GM12878 (cell line): ENCODE data around the gene XRN2.

Experiments
- ASH2L ChIP-seq: fragments of 300-600, 200-600 bp; sonication (generic); IDR thresholded peaks from 2 replicates; pipeline ENCODE4 v1.6.1; 2017; ENCODE audit warnings: low read depth, mild to moderate bottlenecking, borderline replicate concordance
- BACH1 ChIP-seq: fragments of 450-650 bp; IDR thresholded peaks from 2 replicates; pipeline ENCODE4 v1.6.1; 2017; ENCODE audit warnings: mild to moderate bottlenecking, borderline replicate concordance
- CHD1 ChIP-seq: IDR thresholded peaks from 2 replicates; pipeline ENCODE4 v1.6.1; 2012; ENCODE audit warnings: low read depth, low read length, improper control_type of control experiment
- HDAC6 ChIP-seq: fragments of 200-600 bp; sonication (generic); IDR thresholded peaks from one replicate; pipeline ENCODE4 v1.8.0; 2017; ENCODE audit warnings: antibody characterized with exemption; ENCODE audit not compliant: unreplicated experiment
- JUND ChIP-seq: IDR thresholded peaks from 2 replicates; pipeline ENCODE4 v1.6.1; 2012; ENCODE audit warnings: low read depth, mild to moderate bottlenecking, low read length, improper control_type of control experiment, moderate library complexity
- NFXL1 ChIP-seq: fragments of 450-650 bp; IDR thresholded peaks from 2 replicates; pipeline ENCODE4 v1.6.1; 2017; ENCODE audit warnings: antibody characterized with exemption, mild to moderate bottlenecking, borderline replicate concordance
- POLR2A ChIP-seq: IDR thresholded peaks from 2 replicates; pipeline ENCODE4 v1.6.1; 2011; ENCODE audit warnings: low read depth, mild to moderate bottlenecking, low read length
- POLR2AphosphoS5 ChIP-seq: IDR thresholded peaks from 2 replicates; pipeline ENCODE4 v1.6.1; 2011; ENCODE audit warnings: mild to moderate bottlenecking, low read length, inconsistent platforms
- RBBP5 ChIP-seq: fragments of 200-600 bp; sonication (generic); conservative IDR thresholded peaks from 2 replicates; pipeline ENCODE4 v1.6.1; 2016
- RFX5 ChIP-seq: IDR thresholded peaks from 2 replicates; pipeline ENCODE4 v1.6.1; 2011; ENCODE audit warnings: low read depth, low read length, improper control_type of control experiment
- SMC3 ChIP-seq: IDR thresholded peaks from 2 replicates; pipeline ENCODE4 v1.6.1; 2011; ENCODE audit warnings: low read length, improper control_type of control experiment, borderline replicate concordance
- TF ChIP-seq, protein P1 (sequence below), 3 experiments: IDR thresholded peaks in 2 of 3; conservative IDR thresholded peaks in 1 of 3; 2 replicates each; pipeline ENCODE4 v1.5.1; 2011; ENCODE audit warnings: low read depth in 3 of 3, low read length in 3 of 3, mild to moderate bottlenecking in 3 of 3, control low read depth in 2 of 3, moderate library complexity in 2 of 3, inconsistent platforms in 1 of 3, mixed read lengths in 1 of 3; ENCODE audit not compliant: control insufficient read depth in 2 of 3, insufficient read depth in 1 of 3; ENCODE audit errors: extremely low read depth in 1 of 3
- TF ChIP-seq, protein P2 (sequence below): IDR thresholded peaks from 2 replicates; pipeline ENCODE4 v1.6.1; 2011; ENCODE audit warnings: low read depth, low read length, improper control_type of control experiment, borderline replicate concordance
- TF ChIP-seq, protein P3 (sequence below): fragments of 450-650 bp; IDR thresholded peaks from 2 replicates; pipeline ENCODE4 v1.6.1; 2016; ENCODE audit warnings: mild to moderate bottlenecking, moderate library complexity, borderline replicate concordance

DNA sequence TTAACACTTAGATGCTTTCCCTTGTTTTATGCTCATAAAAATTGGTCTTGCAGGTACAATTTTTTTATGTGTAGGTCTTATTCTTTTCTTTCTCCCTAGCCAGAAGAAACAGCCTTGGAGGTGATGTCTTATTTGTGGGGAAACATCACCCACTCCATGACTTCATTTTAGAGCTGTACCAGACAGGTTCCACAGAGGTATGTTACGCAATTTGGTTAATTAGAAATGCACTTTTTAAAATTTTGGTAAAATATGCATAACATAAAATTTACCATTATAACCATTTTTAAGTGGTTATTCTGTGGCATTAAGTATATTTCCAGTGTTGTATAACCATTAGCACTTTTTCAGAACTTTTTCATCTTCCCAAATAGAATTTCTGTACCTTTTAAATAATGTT is 52.9 kb downstream of the XRN2 start:
- TF ChIP-seq, protein P1, sequence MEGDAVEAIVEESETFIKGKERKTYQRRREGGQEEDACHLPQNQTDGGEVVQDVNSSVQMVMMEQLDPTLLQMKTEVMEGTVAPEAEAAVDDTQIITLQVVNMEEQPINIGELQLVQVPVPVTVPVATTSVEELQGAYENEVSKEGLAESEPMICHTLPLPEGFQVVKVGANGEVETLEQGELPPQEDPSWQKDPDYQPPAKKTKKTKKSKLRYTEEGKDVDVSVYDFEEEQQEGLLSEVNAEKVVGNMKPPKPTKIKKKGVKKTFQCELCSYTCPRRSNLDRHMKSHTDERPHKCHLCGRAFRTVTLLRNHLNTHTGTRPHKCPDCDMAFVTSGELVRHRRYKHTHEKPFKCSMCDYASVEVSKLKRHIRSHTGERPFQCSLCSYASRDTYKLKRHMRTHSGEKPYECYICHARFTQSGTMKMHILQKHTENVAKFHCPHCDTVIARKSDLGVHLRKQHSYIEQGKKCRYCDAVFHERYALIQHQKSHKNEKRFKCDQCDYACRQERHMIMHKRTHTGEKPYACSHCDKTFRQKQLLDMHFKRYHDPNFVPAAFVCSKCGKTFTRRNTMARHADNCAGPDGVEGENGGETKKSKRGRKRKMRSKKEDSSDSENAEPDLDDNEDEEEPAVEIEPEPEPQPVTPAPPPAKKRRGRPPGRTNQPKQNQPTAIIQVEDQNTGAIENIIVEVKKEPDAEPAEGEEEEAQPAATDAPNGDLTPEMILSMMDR (IDR thresholded peaks at IDR 0.05 in 2 of 3, conservative IDR thresholded peaks at IDR 0.05 in 1 of 3; ENCODE audit: control insufficient read depth in 2 of 3, extremely low read depth in 1 of 3, insufficient read depth in 1 of 3, low read depth in 3 of 3, low read length in 3 of 3) = no peak
- TF ChIP-seq POLR2AphosphoS5 = no peak
- no peak for TF ChIP-seq RBBP5
- no peak for TF ChIP-seq HDAC6
- no peak for TF ChIP-seq JUND
- no peak for TF ChIP-seq SMC3
- TF ChIP-seq, protein P2, sequence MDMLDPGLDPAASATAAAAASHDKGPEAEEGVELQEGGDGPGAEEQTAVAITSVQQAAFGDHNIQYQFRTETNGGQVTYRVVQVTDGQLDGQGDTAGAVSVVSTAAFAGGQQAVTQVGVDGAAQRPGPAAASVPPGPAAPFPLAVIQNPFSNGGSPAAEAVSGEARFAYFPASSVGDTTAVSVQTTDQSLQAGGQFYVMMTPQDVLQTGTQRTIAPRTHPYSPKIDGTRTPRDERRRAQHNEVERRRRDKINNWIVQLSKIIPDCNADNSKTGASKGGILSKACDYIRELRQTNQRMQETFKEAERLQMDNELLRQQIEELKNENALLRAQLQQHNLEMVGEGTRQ = no peak
- TF ChIP-seq CHD1 = no peak
- no peak for TF ChIP-seq POLR2A
- TF ChIP-seq RFX5 = no peak
- TF ChIP-seq, protein P3, sequence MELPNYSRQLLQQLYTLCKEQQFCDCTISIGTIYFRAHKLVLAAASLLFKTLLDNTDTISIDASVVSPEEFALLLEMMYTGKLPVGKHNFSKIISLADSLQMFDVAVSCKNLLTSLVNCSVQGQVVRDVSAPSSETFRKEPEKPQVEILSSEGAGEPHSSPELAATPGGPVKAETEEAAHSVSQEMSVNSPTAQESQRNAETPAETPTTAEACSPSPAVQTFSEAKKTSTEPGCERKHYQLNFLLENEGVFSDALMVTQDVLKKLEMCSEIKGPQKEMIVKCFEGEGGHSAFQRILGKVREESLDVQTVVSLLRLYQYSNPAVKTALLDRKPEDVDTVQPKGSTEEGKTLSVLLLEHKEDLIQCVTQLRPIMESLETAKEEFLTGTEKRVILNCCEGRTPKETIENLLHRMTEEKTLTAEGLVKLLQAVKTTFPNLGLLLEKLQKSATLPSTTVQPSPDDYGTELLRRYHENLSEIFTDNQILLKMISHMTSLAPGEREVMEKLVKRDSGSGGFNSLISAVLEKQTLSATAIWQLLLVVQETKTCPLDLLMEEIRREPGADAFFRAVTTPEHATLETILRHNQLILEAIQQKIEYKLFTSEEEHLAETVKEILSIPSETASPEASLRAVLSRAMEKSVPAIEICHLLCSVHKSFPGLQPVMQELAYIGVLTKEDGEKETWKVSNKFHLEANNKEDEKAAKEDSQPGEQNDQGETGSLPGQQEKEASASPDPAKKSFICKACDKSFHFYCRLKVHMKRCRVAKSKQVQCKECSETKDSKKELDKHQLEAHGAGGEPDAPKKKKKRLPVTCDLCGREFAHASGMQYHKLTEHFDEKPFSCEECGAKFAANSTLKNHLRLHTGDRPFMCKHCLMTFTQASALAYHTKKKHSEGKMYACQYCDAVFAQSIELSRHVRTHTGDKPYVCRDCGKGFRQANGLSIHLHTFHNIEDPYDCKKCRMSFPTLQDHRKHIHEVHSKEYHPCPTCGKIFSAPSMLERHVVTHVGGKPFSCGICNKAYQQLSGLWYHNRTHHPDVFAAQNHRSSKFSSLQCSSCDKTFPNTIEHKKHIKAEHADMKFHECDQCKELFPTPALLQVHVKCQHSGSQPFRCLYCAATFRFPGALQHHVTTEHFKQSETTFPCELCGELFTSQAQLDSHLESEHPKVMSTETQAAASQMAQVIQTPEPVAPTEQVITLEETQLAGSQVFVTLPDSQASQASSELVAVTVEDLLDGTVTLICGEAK = no peak
- TF ChIP-seq BACH1 = no peak
- no peak for TF ChIP-seq ASH2L
- no peak for TF ChIP-seq NFXL1
